Ovary (tissue), 9 donors: ENCODE data around the gene B3GNT9. TPM values are rescaled to one million over a fixed set of nuclear protein-coding genes. Genes with fewer than 3 reads are reported as not detected.

ENCODE experiments used
- DNase-seq, 5 donors: peaks; one replicate each; pipeline ENCODE4 v3.0.0-alpha.2; 2019 to 2020
- H3K27ac ChIP-seq, 2 donors: fragments of 200-600 bp; one replicate each; pipeline versions ENCODE4 v1.5.1 to v1.8.0; 2019 to 2022
- H3K27me3 ChIP-seq: fragments of 200-600 bp; one replicate; pipeline ENCODE4 v1.8.0; 2022
- H3K36me3 ChIP-seq: fragments of 200-600 bp; sonication (generic); one replicate; pipeline ENCODE4 v1.5.1; 2019
- H3K4me1 ChIP-seq: one replicate; pipeline ENCODE4 v1.8.1; 2013; ENCODE audit warnings: mild to moderate bottlenecking, moderate library complexity; ENCODE audit not compliant: insufficient read depth
- H3K4me3 ChIP-seq: fragments of 200-600 bp; sonication (generic); one replicate; pipeline ENCODE4 v1.5.1; 2017
- H3K9me3 ChIP-seq, 2 donors: fragments of 200-600 bp in 1 of 2; sonication (generic) in 1 of 2; one replicate each; pipeline versions ENCODE4 v1.5.1 to v1.8.1; 2013 to 2019; ENCODE audit warnings: mild to moderate bottlenecking in 1 of 2, moderate library complexity in 1 of 2
- CTCF ChIP-seq, 3 donors: fragments of 450-650 bp in 2 of 3; fragments of 200-600 bp in 1 of 3; IDR thresholded peaks; one replicate each; pipeline versions ENCODE4 v1.5.1 to v1.8.0; 2016 to 2022; ENCODE audit warnings: antibody characterized with exemption in 3 of 3, mild to moderate bottlenecking in 1 of 3
- EP300 ChIP-seq: sonication (generic); formaldehyde crosslinking; IDR thresholded peaks from one replicate; pipeline ENCODE4 v1.6.1; 2017; ENCODE audit warnings: antibody characterized with exemption
- POLR2A ChIP-seq: fragments of 450-650 bp; IDR thresholded peaks from one replicate; pipeline ENCODE4 v1.6.1; 2017; ENCODE audit warnings: antibody characterized with exemption, mild to moderate bottlenecking, moderate library complexity
- WGBS, 3 donors: extraction: QIAGEN DNeasy Blood & Tissue Kit in 1 of 3; methylation state at CpG; one replicate each; pipeline versions ENCODE4 v1.1.5 to v1.1.7; 2013 to 2017; 5-methylcytosine and 5-hydroxymethylcytosine counted together
- intact Hi-C, 4 donors: fragments of 100-400 bp; cut with DNase I; formaldehyde crosslinking; loops; one replicate each; pipeline versions ENCODE4 v1.11.0 to v1.15.1; 2022 to 2023
- polyA plus RNA-seq, 2 donors: library from polyadenylated mRNA; stranded (reverse); fragments of 200-250 nt in 1 of 2; fragments of 350-450 nt in 1 of 2; fragmentation: Illumina TruSeq in 1 of 2; extraction: RNeasy Lipid Tissue Mini Kit (QIAGEN cat#74804) in 1 of 2; gene quantifications; one replicate each; pipeline ENCODE4 v1.2.3, GENCODE V29; 2013 to 2014
- total RNA-seq, 7 donors: library from RNA; depleted of rRNA in 2 of 7; stranded (reverse); fragments of >200 nt in 2 of 7; fragmentation: NEBNext Ultra II Directional in 3 of 7; extraction: Animal tissue kit (Norgen Biotek cat#: 25700) in 3 of 7; gene quantifications; one replicate each; pipeline versions ENCODE4 v1.1.0 to v1.2.4, GENCODE V29; 2016 to 2023
- donor health status: DM: no; HTN: no; CAD: no; lungs with moderate emphysema.
- donor health status: DM: no; HTN: no; CAD: no.
- donor health status: Bipolar disorder and iron deficiency.
- donor health status: DM: yes; HTN: yes; CAD: no.
- donor health status: DM: no; HTN: no; CAD: no.
- donor health status: DM: yes; HTN: yes; CAD: no.

Gene B3GNT9
- total and polyA plus RNA-seq, 9 donors: 11.1 to 45.7 (median 27.6) TPM

GRCh38 chr16:67176662-67177061 is 25.9 kb upstream of the B3GNT9 start:
- no peaks in the 10 kb centered on the region for H3K9me3 ChIP-seq
- no peaks in the 10 kb centered on the region for H3K36me3 ChIP-seq
- intact Hi-C loops: no loop called here
- WGBS, 3 donors: 79 to 90% (median 79%) methylated on average over 7 to 12 of the region's 12 CpGs
- no peak overlapping the region for H3K27ac ChIP-seq
- H3K27me3 ChIP-seq: no peaks in the 10 kb centered on the region
- DNase-seq: peak in 3 of 5 donors; percentile 36 to 50 (median 40)
- no peak overlapping the region for H3K4me3 ChIP-seq
- H3K4me1 ChIP-seq: peaks cover 4% of the 10 kb centered on the region
- TF ChIP-seq EP300 (no peak), POLR2A (no peak), CTCF (IDR thresholded peaks at IDR 0.05) (no peak)

GRCh38 chr16:67174706-67175231 is 24.0 kb upstream of the B3GNT9 start:
- intact Hi-C loops: no loop called here
- no peak for TF ChIP-seq EP300
- TF ChIP-seq CTCF (IDR thresholded peaks at IDR 0.05): no peak
- no peak for TF ChIP-seq POLR2A
- Histone ChIP-seq H3K27ac (peak overlapping the region; percentile 53 to 70), H3K4me3 (no peak overlapping the region), H3K27me3 (no peaks in the 10 kb centered on the region), H3K4me1 (peaks cover 6% of the 10 kb centered on the region), H3K36me3 (no peaks in the 10 kb centered on the region), H3K9me3 (no peaks in the 10 kb centered on the region)
- DNase-seq: peak; percentile 32 to 56 (median 50)
- 61 to 67% (median 63%) methylated on average over 31 of the region's 31 CpGs for WGBS, 3 donors

GRCh38 chr16:67173808-67174705 is 23.3 kb upstream of the B3GNT9 start:
- H3K27ac ChIP-seq: peak overlapping the region; percentile 53 to 70
- DNase-seq: peak; percentile 73 to 87 (median 76)
- H3K27me3 ChIP-seq: no peaks in the 10 kb centered on the region
- WGBS, 3 donors: 2 to 3% (median 2%) methylated on average over 70 to 71 of the region's 71 CpGs
- H3K9me3 ChIP-seq: no peaks in the 10 kb centered on the region
- peak overlapping the region; percentile 37 for H3K4me3 ChIP-seq
- H3K4me1 ChIP-seq: peaks cover 12% of the 10 kb centered on the region
- no peaks in the 10 kb centered on the region for H3K36me3 ChIP-seq
- TF ChIP-seq EP300: no peak
- peak in 1 of 3 donors; percentile 11 for TF ChIP-seq CTCF (IDR thresholded peaks at IDR 0.05)
- no peak for TF ChIP-seq POLR2A
- intact Hi-C loops: no loop called here

- Histone ChIP-seq H3K27ac (no peak overlapping the region), H3K4me1 (peaks cover 12% of the 10 kb centered on the region), H3K9me3 (no peaks in the 10 kb centered on the region), H3K27me3 (no peaks in the 10 kb centered on the region), H3K4me3 (no peak overlapping the region), H3K36me3 (no peaks in the 10 kb centered on the region)
- DNase-seq: no peak
- intact Hi-C loops: no loop called here
- WGBS, 3 donors: 87 to 95% (median 89%) methylated on average over 1 of the region's 1 CpG
- TF ChIP-seq EP300: no peak
- TF ChIP-seq POLR2A: no peak
- TF ChIP-seq CTCF (IDR thresholded peaks at IDR 0.05): no peak
Measured at GRCh38 chr16:67173323-67173722, 22.5 kb upstream of the B3GNT9 start.
